ENCODE results near the gene COL19A1. TPM values are rescaled to one million over a fixed set of nuclear protein-coding genes. Genes with fewer than 3 reads are reported as not detected.

COL19A1 gene
- total and polyA plus RNA-seq, 2 donors from 2014 or later, result 0.60 to 1.1 TPM

- no peak for DNase-seq
- no peak for FAIRE-seq
- intact Hi-C loops (cut with DNase I), result no loop called here
Measured at GRCh38 chr6:70059039-70059719, 192.8 kb downstream of the COL19A1 start.

GRCh38 chr6:70060680-70061079 lies 194.3 kb downstream of the COL19A1 start:
- intact Hi-C loops (cut with DNase I), result no loop called here
- FAIRE-seq, result no peak
- Histone ChIP-seq H3K27me3 (ENCODE audit: control insufficient read depth, insufficient read depth, low read length) (no peaks in the 10 kb centered on the region), H3K4me1 (ENCODE audit: control insufficient read depth in 2 of 3, insufficient read depth in 2 of 3, low read depth in 1 of 3, low read length in 3 of 3) (no peaks in the 10 kb centered on the region), H3K9me3 (ENCODE audit: control insufficient read depth in 2 of 3, insufficient read depth in 1 of 3, low read length in 3 of 3) (no peaks in the 10 kb centered on the region), H3K36me3 (ENCODE audit: control insufficient read depth in 2 of 3, insufficient read depth in 3 of 3, low read length in 3 of 3) (no peaks in the 10 kb centered on the region), H3K27ac (ENCODE audit: low read depth in 2 of 2, low read length in 2 of 2) (no peak overlapping the region), H3K9ac (ENCODE audit: low read length in 3 of 3) (no peak overlapping the region), H3K4me3 (ENCODE audit: low read length in 3 of 3) (no peak overlapping the region)
- DNase-seq, result no peak
- no peak for TF ChIP-seq CTCF (IDR thresholded peaks at IDR 0.05; ENCODE audit: borderline replicate concordance, extremely low read depth, insufficient read depth)

More at GRCh38 chr6:70059039-70059719, 192.8 kb downstream of the COL19A1 start:
- H3K9me3 ChIP-seq (ENCODE audit: control insufficient read depth in 2 of 3, insufficient read depth in 1 of 3, low read length in 3 of 3), result no peaks in the 10 kb centered on the region
- H3K4me1 ChIP-seq (ENCODE audit: control insufficient read depth in 2 of 3, insufficient read depth in 2 of 3, low read depth in 1 of 3, low read length in 3 of 3), result no peaks in the 10 kb centered on the region
- H3K27me3 ChIP-seq (ENCODE audit: control insufficient read depth, insufficient read depth, low read length), result no peaks in the 10 kb centered on the region
- no peaks in the 10 kb centered on the region for H3K36me3 ChIP-seq (ENCODE audit: control insufficient read depth in 2 of 3, insufficient read depth in 3 of 3, low read length in 3 of 3)
- no peak overlapping the region for H3K9ac ChIP-seq (ENCODE audit: low read length in 3 of 3)
- no peak overlapping the region for H3K27ac ChIP-seq (ENCODE audit: low read depth in 2 of 2, low read length in 2 of 2)
- no peak for TF ChIP-seq CTCF (IDR thresholded peaks at IDR 0.05; ENCODE audit: borderline replicate concordance, extremely low read depth, insufficient read depth)
- H3K4me3 ChIP-seq (ENCODE audit: low read length in 3 of 3), result no peak overlapping the region

GRCh38 chr6:70061546-70061945 lies 195.2 kb downstream of the COL19A1 start:
- intact Hi-C loops (cut with DNase I), result no loop called here
- no peak for TF ChIP-seq CTCF (IDR thresholded peaks at IDR 0.05; ENCODE audit: borderline replicate concordance, extremely low read depth, insufficient read depth)
- Histone ChIP-seq H3K27me3 (ENCODE audit: control insufficient read depth, insufficient read depth, low read length) (no peaks in the 10 kb centered on the region), H3K9me3 (ENCODE audit: control insufficient read depth in 2 of 3, insufficient read depth in 1 of 3, low read length in 3 of 3) (no peaks in the 10 kb centered on the region), H3K9ac (ENCODE audit: low read length in 3 of 3) (no peak overlapping the region), H3K27ac (ENCODE audit: low read depth in 2 of 2, low read length in 2 of 2) (no peak overlapping the region), H3K36me3 (ENCODE audit: control insufficient read depth in 2 of 3, insufficient read depth in 3 of 3, low read length in 3 of 3) (no peaks in the 10 kb centered on the region), H3K4me3 (ENCODE audit: low read length in 3 of 3) (no peak overlapping the region), H3K4me1 (ENCODE audit: control insufficient read depth in 2 of 3, insufficient read depth in 2 of 3, low read depth in 1 of 3, low read length in 3 of 3) (no peaks in the 10 kb centered on the region)
- DNase-seq, result no peak
- FAIRE-seq, result peak; percentile 17

- TF ChIP-seq CTCF (IDR thresholded peaks at IDR 0.05; ENCODE audit: borderline replicate concordance, extremely low read depth, insufficient read depth), result no peak
- Histone ChIP-seq H3K36me3 (ENCODE audit: control insufficient read depth in 2 of 3, insufficient read depth in 3 of 3, low read length in 3 of 3) (no peaks in the 10 kb centered on the region), H3K27ac (ENCODE audit: low read depth in 2 of 2, low read length in 2 of 2) (no peak overlapping the region), H3K4me1 (ENCODE audit: control insufficient read depth in 2 of 3, insufficient read depth in 2 of 3, low read depth in 1 of 3, low read length in 3 of 3) (no peaks in the 10 kb centered on the region), H3K9ac (ENCODE audit: low read length in 3 of 3) (no peak overlapping the region), H3K27me3 (ENCODE audit: control insufficient read depth, insufficient read depth, low read length) (no peaks in the 10 kb centered on the region), H3K4me3 (ENCODE audit: low read length in 3 of 3) (no peak overlapping the region), H3K9me3 (ENCODE audit: control insufficient read depth in 2 of 3, insufficient read depth in 1 of 3, low read length in 3 of 3) (no peaks in the 10 kb centered on the region)
- no peak for DNase-seq
- FAIRE-seq, result no peak
- intact Hi-C loops (cut with DNase I), result no loop called here
Measured at GRCh38 chr6:70062010-70062409, 195.7 kb downstream of the COL19A1 start.
